ENCODE measurements around the gene CCDC174.
"Not testable (repeated sequence)": the region's sequence is repeated elsewhere in the genome, so short reads cannot be mapped to it uniquely, and the experiment has no call there.

The CCDC174 gene
- total RNA-seq, result 39.2 to 67.2 (median 58.7) reads per million in 4 experiments

GRCh38 chr3:14651440-14652251 is at the start of gene CCDC174:
TSS of gene CCDC174 (plus strand) at chr3:14651762. CDS start at chr3:14651837, 75 bp downstream.
- peak; percentile 92 for DNase-seq

DNA sequence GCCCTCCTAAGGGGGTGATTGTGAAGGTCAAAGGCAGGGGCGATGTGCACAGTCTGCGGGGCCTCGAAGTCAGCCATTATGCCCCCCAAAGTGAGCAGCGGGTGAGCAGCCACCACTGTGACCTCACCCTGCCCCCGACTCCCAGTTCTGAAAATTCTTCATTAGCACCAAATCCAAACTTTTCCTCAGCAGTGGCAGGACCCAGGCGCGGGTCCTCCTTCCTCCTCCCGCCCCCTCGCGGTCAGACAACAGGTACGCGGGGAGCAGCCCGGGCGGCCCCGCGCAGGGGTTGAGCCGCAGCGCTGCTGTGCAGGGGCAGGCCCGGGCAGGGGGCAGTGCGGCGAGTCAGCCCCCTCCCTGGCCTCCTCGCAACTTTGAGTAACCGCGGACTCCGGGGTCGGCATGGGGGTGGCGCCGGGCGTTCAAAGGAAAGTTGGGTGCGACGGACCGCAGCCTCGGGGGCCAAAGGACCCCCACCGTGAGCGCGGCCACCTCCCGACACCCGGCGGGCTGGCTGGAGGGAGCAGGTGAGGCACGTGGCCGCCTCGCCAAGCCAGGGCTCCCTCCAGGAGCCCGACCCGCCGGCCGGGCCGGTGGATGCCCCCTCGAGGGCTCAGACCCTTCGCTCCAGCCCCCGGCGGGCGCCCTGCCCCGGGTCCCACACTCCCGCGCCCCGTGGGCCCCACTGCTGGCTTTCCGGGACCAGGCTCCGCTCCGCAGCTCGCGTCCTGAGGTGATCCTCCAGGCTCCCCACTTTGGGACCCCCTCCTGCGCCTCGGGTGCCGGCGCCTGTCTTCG is 49.4 kb upstream of the CCDC174 start:
- no peak for DNase-seq

DNA sequence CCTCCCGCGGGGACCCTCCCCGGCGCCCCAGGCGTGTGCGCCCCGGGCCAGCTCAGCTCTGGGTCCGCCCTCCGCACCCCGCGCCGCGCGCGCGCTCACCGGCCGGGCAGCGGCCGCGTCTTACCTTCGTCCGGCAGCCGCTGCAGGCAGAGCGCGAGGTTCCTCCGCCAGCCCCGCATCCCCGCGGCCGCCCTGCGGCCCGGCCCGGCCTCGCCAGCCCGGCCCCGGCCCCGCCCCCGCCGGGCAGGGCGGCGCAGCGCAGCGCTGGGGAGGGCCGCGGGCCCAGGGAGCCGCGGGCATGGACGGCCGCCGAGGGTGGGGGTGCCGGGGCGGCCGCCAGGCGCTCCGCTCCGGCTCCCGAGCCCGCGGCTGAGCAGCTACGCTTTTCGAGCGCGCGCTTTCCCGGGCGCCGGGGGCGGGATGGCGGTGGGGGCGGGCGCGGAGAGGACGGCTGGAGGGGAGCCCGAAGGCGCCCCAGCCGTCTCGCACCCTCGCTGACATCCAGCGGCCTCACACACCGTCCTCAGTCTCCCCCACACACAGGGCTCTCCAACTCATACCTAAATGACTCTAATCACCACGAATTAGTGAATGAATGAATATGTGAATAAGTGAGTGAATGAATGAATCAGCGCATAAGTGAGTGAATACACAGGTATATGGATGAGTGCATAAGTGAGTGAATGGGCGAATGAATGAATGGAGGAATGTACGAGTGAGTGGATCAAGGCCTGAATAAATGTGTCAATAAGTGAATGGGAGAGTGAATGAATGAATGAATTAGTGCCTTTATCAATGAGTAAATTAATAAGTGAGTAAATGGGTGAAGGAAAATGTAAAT is 48.5 kb upstream of the CCDC174 start:
- DNase-seq, result no peak

- no peak for DNase-seq
These were observed 46.5 kb upstream of the CCDC174 start for GRCh38 chr3:14605067-14605466.

DNA sequence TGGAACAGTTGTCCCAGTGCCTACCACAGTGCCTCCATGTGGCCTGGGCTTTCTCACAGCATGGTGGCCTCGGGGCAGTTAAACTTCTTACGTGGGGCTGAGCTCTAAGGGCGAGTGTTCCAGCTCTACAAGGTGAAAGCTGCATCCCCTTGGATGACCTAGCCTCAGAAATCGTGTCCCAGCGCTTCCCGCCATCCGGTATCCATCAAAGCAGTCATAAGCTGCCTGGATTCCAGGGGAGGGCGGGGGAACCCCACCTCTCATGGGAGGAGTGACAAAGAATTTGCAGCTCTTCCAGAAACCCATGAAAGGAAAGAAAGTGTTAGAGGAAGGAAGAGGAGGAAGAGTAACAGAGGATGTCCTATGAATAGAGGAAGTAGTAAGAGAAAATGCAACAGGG is 45.8 kb upstream of the CCDC174 start:
- DNase-seq, result no peak

- DNase-seq, result no peak
These were observed 44.8 kb upstream of the CCDC174 start for GRCh38 chr3:14606669-14607339.

DNA sequence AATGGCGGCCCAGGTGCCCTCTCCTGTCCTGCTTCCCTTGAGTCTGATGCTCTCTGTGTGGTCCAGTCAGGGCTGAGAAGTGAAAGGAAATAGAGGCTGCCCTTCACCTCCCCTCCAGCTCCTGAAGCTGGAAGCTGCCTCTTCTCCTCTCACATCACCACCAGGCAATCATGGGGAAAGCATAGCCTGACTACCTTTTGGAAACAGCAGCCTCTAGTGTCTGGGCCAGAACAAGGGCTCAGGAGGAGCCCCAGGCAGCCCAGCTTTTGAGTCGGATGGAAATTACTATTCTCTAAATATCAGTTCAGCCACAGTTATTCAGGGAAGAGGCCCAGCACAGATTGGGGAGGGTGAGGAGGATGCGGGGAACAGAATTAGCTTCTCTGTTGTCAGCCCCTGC is 43.3 kb upstream of the CCDC174 start:
- DNase-seq, result no peak

- DNase-seq, result not testable (repeated sequence)
These were observed 42.5 kb upstream of the CCDC174 start for GRCh38 chr3:14609058-14609457.

DNA sequence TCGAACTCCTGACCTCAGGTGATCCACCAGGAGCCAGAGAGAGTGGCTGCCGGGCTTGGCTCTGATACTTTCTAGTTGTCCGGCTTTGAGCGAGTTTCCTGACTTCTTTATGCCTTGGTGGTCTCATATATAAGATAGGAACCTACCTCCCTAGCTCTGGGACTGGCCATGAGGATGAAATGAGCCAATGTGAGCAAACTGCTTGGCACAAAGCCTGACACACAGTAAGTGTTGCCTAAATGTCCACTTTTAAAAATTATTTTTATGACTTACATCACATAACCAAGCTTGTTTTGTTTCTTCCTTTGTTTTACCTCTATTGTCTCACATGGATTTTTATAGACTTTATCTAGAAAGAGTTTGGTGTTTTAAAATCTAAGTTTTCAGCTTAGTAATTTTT is 42.1 kb upstream of the CCDC174 start:
- DNase-seq, result no peak

DNA sequence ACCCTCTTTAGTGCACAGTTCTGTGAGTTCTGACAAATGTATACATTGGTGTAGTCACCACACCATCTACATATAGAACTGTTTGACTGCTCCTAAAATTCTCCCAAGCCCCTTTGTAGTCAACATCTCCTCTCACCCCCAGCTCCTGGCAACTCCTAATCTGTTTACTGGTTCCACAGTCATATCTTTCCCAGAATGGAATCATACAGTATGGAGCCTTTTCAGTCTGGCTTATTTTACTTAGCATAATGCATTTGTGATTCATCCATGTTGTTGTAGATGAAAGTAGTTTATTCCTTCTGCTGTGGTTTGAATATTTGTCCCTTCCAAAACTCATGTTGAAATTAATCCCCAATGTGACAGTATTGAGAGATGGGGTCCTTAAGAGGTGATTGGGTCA is 41.6 kb upstream of the CCDC174 start:
- no peak for DNase-seq

- DNase-seq, result no peak
These were observed 37.4 kb upstream of the CCDC174 start for GRCh38 chr3:14614189-14614588.

DNA sequence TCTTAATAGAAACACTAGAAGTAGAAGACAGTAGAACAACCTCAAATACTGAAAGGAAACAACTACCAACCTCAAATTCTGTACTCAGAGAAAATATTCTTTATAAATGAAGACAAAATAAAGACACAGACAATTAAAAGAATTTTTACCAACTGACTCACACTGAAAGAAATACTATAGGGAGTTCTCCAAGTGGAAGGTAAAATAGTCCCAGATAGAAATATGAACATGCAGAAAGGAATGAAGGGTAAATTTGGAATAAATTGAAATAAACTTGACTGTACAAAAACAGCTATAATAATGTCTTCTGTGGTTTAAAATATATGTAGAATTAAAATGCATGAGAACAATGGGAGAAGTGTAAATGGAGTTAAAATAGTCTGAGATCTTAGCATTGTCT is 36.7 kb upstream of the CCDC174 start:
- no peak for DNase-seq

DNA sequence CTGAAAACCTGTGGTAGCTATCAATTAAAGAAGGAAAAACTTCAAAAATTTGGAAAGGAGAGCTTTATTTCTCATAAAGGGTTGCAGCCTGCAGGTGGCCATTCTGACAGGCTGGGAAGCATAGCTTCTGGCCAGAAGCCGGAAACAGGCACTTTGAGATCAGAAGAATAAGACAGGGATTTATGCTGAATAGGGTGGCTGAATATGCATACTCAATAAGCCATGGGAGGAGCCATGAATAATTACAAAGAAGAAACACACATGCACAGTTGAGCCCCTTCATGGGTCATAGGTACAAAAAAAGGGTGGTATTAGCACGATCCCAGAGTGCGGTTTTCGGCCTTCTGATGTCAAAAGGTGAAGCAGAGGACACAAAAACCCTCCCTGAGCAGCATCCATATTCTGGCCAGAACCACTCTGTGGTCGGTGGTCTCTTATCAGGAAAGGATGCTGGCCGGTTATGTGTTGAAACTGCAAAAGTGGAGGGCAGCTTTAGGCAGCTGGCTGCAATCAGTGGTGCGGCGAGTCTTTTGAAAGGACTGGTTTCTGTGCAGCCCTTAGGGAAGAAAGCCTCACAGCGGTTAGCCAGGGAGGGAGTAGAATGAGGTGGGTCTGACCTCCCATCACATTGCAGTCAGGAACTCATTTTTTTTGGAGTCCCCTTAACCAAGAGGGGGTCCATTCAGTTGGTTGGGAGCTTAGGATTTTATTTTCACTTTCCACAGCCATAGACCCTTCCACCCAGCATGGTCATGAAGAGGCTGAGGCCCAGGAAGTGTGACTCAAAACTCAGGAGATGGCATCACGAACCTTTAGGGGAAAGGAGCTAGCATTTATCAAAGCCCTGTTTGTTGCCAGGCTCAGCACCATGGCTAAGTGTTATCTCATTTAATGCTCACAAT is 34.7 kb upstream of the CCDC174 start:
- DNase-seq, result no peak

- no peak for DNase-seq
These were observed 34.0 kb upstream of the CCDC174 start for GRCh38 chr3:14617508-14618023.

GRCh38 chr3:14619605-14620004 is 32.0 kb upstream of the CCDC174 start:
- DNase-seq, result no peak

DNA sequence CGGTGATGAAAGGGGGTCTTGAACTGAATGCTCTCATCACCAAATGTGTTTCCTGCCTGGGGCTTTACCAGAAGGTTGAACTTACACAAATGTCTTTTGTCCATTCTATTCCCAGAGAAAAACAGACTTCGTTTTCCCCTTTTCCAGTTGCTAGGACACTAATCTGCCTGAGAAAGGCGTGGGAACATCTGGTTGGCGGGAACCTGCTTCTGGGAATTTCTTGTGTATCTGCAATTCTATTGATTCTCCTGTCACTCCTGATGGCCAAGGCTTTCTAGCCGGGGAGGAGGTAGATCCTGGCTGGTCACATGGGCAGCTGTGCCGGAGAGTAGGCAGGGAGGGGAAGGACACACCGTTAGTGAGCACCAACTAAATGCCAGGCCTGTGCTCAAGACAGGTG is 31.1 kb upstream of the CCDC174 start:
- no peak for DNase-seq

DNA sequence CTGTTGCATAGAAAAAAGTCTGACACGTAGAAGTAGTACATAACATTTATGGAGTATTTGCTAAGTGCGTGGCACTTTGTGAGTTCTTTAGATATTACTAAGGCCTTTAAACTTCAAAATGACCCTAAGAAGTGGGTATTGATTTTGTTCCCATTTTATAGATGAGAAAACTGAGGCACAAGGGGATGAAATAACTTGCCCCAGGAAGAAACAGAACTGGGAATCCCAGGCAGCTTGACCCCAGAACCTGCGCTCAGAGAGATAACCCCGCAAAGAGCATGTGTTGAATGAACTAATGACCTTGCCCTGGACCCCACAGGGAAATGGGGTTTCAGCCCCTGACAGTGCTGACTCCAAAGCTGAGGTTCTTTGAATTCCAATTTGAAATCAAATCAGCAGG is 30.5 kb upstream of the CCDC174 start:
- no peak for DNase-seq

DNA sequence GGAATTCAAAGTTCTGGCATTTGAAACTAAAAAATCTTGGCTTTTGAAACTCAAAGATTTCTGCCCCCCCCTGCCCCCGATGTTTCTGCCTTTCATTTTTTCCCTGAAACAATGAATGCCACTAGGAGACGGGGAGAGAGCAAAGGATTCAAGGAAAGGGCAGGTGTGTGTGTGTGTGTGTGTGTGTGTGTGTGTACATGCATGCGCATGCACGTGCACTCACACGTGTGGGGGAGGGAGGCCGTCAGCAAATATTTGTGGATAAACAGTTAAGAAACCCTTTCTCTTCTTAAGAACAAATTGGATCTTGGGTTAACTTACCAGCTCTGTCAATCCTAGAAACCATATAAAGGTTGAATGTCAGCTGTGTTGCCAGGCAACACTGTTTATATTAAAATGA is 29.2 kb upstream of the CCDC174 start:
- DNase-seq, result no peak

DNA sequence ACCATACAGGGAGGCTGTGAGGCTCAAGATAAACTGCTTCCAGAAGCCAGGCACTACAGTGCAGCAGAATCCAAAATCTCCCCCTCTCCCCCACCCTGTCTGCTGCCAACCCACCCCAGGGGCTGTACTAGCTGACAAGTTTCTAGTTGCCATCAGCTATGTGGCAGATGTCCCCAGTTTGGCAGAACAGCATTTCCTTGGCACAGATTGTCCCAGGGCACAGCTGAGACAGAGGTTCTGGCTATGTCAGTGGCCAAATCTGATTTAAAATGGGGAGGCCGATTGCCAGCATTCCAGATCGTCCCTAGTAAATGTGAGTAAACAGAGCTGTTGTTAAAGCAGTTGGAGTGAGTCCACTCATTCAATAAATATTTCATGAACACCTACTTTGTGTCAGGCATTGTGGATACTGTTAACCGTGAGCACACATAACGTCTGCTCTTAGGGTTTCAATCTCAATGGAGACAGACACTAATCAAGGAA is 28.0 kb upstream of the CCDC174 start:
- no peak for DNase-seq

DNA sequence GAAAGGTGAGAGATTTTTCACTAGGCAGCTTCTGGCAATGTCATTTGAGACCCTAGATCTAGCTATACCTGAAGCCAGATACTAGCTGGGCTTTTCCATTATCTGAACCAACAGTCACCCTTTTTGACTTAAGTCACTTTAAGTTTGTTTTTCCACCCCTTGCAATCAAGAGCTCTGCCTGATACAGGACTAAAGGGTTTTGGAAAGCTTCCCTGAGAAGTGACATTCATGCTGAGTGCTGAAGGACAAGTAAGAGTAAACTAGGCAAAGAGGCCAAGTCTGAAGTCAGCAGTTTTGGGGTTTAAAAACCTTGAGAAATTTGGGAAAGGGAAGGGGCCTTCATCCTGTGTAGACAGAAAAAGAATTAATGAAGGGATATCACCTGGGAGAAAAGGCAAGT is 27.1 kb upstream of the CCDC174 start:
- no peak for DNase-seq

GRCh38 chr3:14625443-14625842 is 26.1 kb upstream of the CCDC174 start:
- DNase-seq, result no peak
